ENCODE measurements around the gene B3GNT2.

B3GNT2 gene

GRCh38 chr2:62150597-62151305 is 45.2 kb upstream of the B3GNT2 start:
- TF ChIP-seq CTCF (conservative IDR thresholded peaks at IDR 0.05; ENCODE audit: low read depth, low read length), result no peak
- H3K9ac ChIP-seq, result no peak overlapping the region
- peaks cover 5% of the 10 kb centered on the region for H3K4me1 ChIP-seq (ENCODE audit: low read depth, poor library complexity, severe bottlenecking)
- no peaks in the 10 kb centered on the region for H3K79me2 ChIP-seq (ENCODE audit: insufficient read depth, low read depth)
- no peak overlapping the region for H3K4me2 ChIP-seq
- H2AFZ ChIP-seq (ENCODE audit: low read depth), result no peak overlapping the region
- no peak overlapping the region for H3K27ac ChIP-seq
- no peak overlapping the region for H3K4me3 ChIP-seq (IDR thresholded peaks at IDR 0.05; ENCODE audit: insufficient read depth, low read depth, low read length)
- no peaks in the 10 kb centered on the region for H4K20me1 ChIP-seq (ENCODE audit: insufficient read depth)
- H3K36me3 ChIP-seq (ENCODE audit: insufficient read depth), result no peaks in the 10 kb centered on the region
- no peaks in the 10 kb centered on the region for H3K27me3 ChIP-seq (ENCODE audit: insufficient read depth, low read depth)

GRCh38 chr2:62151306-62151638 is 44.6 kb upstream of the B3GNT2 start:
- H3K27me3 ChIP-seq (ENCODE audit: insufficient read depth, low read depth), result no peaks in the 10 kb centered on the region
- H3K4me1 ChIP-seq (ENCODE audit: low read depth, poor library complexity, severe bottlenecking), result peaks cover 5% of the 10 kb centered on the region
- no peak overlapping the region for H3K27ac ChIP-seq
- no peak overlapping the region for H3K9ac ChIP-seq
- no peaks in the 10 kb centered on the region for H3K79me2 ChIP-seq (ENCODE audit: insufficient read depth, low read depth)
- TF ChIP-seq CTCF (conservative IDR thresholded peaks at IDR 0.05; ENCODE audit: low read depth, low read length), result no peak
- H4K20me1 ChIP-seq (ENCODE audit: insufficient read depth), result no peaks in the 10 kb centered on the region
- H3K4me2 ChIP-seq, result no peak overlapping the region
- no peak overlapping the region for H3K4me3 ChIP-seq (IDR thresholded peaks at IDR 0.05; ENCODE audit: insufficient read depth, low read depth, low read length)
- no peak overlapping the region for H2AFZ ChIP-seq (ENCODE audit: low read depth)
- no peaks in the 10 kb centered on the region for H3K36me3 ChIP-seq (ENCODE audit: insufficient read depth)

- no peak overlapping the region for H3K4me2 ChIP-seq
- H3K4me1 ChIP-seq (ENCODE audit: low read depth, poor library complexity, severe bottlenecking), result peaks cover 5% of the 10 kb centered on the region
- H3K36me3 ChIP-seq (ENCODE audit: insufficient read depth), result no peaks in the 10 kb centered on the region
- no peak overlapping the region for H3K4me3 ChIP-seq (IDR thresholded peaks at IDR 0.05; ENCODE audit: insufficient read depth, low read depth, low read length)
- no peak overlapping the region for H2AFZ ChIP-seq (ENCODE audit: low read depth)
- no peak overlapping the region for H3K27ac ChIP-seq
- no peak for TF ChIP-seq CTCF (conservative IDR thresholded peaks at IDR 0.05; ENCODE audit: low read depth, low read length)
- H3K9ac ChIP-seq, result no peak overlapping the region
- H4K20me1 ChIP-seq (ENCODE audit: insufficient read depth), result no peaks in the 10 kb centered on the region
- no peaks in the 10 kb centered on the region for H3K27me3 ChIP-seq (ENCODE audit: insufficient read depth, low read depth)
- H3K79me2 ChIP-seq (ENCODE audit: insufficient read depth, low read depth), result no peaks in the 10 kb centered on the region
These were observed 43.9 kb upstream of the B3GNT2 start for GRCh38 chr2:62152000-62152399.

- no peaks in the 10 kb centered on the region for H4K20me1 ChIP-seq (ENCODE audit: insufficient read depth)
- TF ChIP-seq CTCF (conservative IDR thresholded peaks at IDR 0.05; ENCODE audit: low read depth, low read length), result no peak
- no peak overlapping the region for H2AFZ ChIP-seq (ENCODE audit: low read depth)
- no peak overlapping the region for H3K4me3 ChIP-seq (IDR thresholded peaks at IDR 0.05; ENCODE audit: insufficient read depth, low read depth, low read length)
- no peak overlapping the region for H3K9ac ChIP-seq
- no peaks in the 10 kb centered on the region for H3K79me2 ChIP-seq (ENCODE audit: insufficient read depth, low read depth)
- no peaks in the 10 kb centered on the region for H3K4me1 ChIP-seq (ENCODE audit: low read depth, poor library complexity, severe bottlenecking)
- no peaks in the 10 kb centered on the region for H3K27me3 ChIP-seq (ENCODE audit: insufficient read depth, low read depth)
- H3K27ac ChIP-seq, result no peak overlapping the region
- no peak overlapping the region for H3K4me2 ChIP-seq
- no peaks in the 10 kb centered on the region for H3K36me3 ChIP-seq (ENCODE audit: insufficient read depth)
These were observed 38.9 kb upstream of the B3GNT2 start for GRCh38 chr2:62156861-62157496.

Data from KMS-11 (cell line).